HG03342 (cell line): ENCODE measurements around the gene CD164.
"Not testable (repeated sequence)": the region's sequence is repeated elsewhere in the genome, so short reads cannot be mapped to it uniquely, and the experiment has no call there.

Experiments
- ATAC-seq: cut with Tn5 transposase; IDR thresholded peaks from one replicate; pipeline ENCODE4 v1.9.1; 2021; ENCODE audit warnings: mild to moderate bottlenecking, moderate library complexity; ENCODE audit not compliant: unreplicated experiment

The CD164 gene

DNA sequence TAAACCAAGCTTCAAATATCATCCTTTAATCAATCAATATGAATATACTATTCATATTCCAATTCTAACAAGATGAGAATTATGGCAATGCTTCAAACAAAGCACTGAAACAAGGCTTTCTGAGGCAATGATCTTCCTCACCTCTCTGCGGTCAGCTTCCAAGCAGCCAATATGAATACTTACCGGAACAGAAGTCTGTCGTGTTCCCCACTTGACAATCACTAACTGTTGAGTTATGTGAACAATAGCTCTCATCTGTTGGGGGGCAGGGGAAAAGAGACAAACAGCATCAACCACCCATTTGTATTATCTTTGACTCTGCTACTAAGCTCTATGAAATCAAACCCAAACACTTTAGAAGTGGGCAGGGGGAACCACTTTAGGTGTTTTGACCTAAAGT, 4.5 kb downstream of the CD164 start:
- no peak for ATAC-seq

DNA sequence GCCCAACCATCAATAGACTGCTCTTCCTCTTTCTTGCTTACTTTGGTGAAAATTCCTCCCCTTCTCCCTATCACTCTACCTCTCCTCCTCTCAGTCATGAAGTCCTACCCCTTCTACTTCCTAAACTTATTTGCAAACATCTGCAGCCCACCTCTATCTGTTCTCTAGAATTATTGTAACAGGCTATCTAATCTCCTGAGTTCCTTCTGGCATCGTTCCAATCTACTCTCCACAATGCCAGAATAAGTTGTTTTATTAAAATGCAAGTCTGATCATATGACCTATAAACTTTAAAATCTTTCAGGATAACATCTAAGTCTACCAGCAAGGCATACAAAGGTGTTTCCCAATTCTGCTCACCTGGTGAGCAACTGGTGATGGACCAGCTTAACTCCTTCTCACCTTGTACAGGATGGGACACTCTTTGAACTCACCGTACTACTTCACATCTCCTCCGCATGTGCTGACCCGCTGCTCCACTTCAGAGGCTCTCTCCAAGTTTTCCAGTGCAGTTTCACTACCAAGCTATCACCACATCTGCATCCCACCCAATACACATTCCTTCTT, 7.9 kb downstream of the CD164 start:
- no peak for ATAC-seq

GRCh38 chr6:109373762-109374161, 8.5 kb downstream of the CD164 start:
- ATAC-seq, result peak; percentile 96

- no peak for ATAC-seq
Observed at GRCh38 chr6:109373331-109373730, 8.9 kb downstream of the CD164 start.

DNA sequence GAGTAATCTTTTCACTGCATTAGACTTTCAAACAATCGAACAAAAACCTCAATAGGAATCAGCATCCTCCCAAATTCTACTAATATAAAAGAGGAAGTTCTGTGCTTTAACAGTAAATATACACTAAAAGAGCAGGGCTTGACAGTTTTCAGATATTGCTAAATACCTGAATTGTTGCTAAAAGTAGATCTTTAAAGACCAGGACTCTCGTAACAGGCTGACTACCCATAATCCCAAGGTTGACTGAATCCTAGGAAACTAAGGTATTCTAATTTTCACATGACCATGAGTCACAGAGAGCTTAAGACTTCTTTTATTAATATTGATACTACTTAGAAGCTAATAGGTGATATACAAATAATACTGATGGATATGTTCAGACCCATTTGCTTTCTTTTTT, 10.1 kb downstream of the CD164 start:
- no peak for ATAC-seq

DNA sequence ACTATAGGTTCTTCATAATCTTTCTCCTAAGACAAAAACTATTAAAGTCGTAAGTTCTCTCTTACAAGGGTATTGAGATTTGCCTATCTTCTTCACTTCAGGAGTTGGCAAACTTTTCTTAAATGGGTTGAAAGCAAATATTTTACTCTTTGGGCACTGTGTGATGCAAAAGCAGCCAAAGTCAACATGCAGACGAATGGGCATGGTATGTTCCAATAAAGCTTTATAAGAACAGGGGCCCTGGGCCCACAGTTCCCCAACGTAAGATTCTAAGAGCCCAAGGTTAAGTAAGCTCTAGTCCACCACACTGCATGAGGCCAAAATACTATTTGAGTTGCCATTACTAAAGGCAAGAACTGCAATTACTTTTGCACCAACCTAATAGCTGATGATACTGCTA, 11.5 kb downstream of the CD164 start:
- no peak for ATAC-seq

DNA sequence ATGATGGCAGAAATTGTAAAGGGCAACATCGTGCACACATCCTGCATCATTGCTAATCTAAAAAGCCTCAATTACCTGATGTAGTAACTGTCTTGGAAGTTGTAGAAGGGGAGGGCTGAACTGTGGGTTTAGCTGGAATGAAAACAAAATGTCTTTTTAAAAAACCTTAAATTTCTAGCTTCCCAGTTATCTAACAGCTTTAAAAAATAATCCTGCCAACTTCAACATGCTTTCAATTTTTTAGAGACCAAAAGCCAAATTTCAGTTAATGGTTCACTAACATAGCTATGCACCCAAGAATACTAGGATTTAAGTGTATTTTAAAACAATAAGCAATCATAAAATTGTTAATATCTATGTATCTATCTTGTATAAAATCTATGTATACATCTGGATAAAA, 11.9 kb downstream of the CD164 start:
- ATAC-seq, result no peak

DNA sequence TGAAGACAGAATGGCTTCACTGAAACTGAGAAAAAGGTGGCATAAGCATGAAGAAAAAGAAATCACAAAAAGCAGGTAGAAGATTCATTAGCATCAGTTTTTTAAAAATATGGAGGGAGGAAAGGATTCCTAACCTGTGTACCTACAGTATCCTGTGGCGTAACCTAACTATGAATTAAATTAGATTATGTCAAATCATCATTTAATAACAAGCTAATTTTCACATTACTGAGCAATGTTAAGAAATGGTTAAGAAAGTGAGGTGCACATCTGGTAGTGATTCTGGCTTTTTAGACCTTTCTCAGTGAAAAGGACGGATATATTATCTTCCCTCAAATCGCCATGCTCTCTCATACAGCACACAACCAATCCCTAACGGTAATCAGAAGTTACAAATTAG, 12.5 kb downstream of the CD164 start:
- no peak for ATAC-seq

DNA sequence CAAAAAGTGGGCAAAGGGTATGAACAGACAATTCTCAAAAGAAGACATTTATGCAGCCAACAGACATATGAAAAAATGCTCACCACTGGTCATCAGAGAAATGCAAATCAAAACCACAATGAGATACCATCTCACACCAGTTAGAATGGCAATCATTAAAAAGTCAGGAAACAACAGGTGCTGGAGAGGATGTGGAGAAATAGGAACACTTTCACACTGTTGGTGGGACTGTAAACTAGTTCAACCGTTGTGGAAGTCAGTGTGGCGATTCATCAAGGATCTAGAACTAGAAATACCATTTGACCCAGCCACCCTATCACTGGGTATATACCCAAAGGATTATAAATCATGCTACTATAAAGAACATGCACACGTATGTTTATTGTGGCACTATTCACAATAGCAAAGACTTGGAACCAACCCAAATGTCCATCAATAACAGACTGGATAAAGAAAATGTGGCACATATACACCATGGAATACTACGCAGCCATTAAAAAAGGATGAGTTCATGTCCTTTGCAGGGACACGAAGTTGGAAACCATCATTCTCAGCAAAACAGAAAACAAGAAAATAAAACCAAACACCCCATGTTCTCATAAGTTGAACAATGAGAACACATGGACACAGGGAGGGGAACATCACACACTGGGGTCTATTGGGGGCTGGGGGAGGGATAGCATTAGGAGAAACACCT, 17.7 kb downstream of the CD164 start:
- not testable (repeated sequence) for ATAC-seq

DNA sequence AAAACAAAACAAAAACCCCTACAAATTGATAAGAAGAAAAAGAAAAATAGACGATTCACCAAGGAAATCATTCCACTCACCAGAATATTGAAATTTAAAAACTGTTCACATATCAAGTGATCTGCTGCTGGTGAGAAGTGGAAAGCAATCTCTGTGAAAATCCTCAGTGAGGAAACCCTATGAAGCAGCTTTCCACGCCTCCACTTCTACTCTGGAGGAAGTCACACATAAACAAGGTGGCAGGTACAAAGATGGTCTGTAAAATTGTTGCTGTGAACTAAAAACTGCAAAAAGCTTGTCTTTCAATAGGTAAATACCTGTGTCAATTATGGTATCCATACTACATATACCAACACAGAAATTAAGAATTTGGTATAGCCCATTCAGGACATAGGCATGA, 18.5 kb downstream of the CD164 start:
- no peak for ATAC-seq

DNA sequence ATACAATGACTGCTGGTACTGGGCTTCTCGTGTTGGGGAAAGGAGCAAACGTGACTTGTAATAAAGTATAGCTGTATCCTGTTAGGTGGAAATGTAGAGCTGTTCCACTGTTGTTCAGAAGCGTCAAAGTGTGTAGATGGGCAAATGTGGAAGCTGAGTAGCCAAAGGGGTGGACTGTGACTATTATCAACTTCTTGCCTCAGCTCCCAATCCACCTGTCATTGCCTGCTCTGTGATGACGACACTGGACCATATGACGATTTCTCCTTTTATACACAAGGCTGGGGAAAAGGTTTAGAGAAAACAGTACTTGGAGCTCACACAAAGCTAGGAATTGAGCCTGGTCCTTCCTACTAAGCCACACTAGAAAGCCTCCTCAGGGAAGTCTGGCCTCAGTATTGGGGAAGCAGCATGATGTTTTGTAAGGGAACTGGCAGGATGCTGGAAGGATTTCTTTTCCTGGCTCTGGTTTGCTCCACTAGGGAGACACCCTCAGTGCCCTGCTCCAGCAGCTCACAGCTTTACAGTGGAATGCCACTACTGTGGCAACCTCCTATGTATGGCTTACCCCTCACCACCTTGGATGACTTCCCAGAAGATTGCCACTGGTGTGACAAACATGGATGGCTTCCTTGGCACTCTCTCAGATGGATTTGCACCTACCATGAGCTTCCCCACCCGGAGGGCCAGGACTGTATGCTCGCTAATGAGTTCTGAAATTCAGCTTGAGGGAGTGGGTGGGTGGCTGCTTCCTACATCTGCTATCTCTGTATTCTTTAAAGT, 20.0 kb downstream of the CD164 start:
- ATAC-seq, result no peak

DNA sequence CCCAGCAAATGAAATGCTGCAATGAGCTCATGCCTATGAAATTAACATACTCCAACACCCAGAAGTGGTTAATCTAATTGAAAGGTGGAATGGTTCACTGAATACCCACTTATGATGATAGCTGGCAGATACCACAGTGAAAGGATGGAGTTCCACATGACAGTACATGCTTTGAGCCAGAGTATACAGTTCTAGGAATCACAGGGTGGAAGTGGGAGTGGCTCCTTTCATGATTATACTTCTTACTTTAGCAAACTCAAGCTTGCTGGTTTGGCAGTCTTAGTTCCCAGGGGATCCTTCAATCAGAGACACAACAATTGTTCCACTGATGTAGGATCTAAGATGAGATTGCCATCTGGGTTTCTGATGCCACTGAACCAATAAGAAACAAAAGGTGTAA, 21.5 kb downstream of the CD164 start:
- no peak for ATAC-seq

DNA sequence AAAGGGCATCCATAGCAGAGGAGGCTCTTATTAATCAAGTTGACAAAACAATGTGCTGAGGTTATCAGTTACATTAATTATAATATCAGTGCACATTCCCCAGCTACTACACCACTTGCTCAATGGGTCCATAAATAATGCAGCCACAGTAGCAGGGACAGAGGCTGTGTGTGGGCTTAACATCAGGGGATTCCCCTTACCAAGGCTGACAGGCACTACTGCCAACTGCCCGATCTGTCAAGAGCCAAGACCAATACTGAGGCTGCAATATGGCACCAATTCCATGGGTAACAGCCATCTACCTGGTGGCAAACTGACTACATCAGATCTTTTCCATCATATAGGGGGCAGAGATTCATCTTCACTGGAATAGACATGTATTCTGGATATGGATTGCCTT, 22.0 kb downstream of the CD164 start:
- no peak for ATAC-seq

GRCh38 chr6:109359248-109359647, 23.0 kb downstream of the CD164 start:
- ATAC-seq, result no peak

DNA sequence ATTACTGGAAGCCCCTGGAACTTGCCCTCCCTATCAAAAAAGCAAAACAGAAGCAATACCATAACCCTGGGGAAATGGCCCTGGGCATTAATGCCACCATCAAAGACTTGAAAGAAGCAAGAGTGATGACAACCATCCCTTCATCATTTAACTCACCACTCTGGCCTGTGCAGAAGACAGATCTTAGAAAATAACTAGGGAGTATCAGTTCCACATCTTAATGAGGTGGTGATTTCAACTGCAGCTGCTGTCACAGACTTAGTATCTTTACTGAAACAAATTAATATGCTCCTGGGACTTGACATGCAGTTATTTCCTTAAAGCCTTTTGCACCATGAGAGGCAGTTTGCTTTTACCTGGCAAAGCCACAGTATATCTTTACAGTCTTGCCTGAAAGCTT, 24.1 kb downstream of the CD164 start:
- no peak for ATAC-seq

GRCh38 chr6:109356237-109356636, 26.0 kb downstream of the CD164 start:
- ATAC-seq, result no peak

- no peak for ATAC-seq
Observed at GRCh38 chr6:109351231-109352130, 30.8 kb downstream of the CD164 start.

- ATAC-seq, result no peak
Observed at GRCh38 chr6:109349419-109349987, 32.8 kb downstream of the CD164 start.

DNA sequence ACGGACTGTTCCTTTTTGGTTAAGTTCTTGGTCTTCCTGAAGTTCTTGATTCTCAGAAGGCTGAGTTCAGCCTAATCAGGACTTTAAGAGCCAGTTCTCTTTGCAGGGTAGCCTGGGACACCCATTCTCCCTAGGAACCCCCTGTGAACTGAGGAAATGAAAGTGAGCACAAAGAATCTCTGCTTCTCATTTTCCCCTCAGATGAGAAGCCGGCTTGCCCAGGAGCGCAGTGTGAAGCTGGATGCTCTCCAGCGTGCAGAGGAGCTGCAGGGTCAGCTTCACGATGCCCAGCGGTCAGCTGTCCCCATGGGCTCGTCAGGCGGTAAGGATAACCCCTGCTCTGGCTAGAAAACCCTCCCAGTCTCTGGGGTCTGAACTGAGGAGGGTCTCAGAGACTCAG, 34.0 kb downstream of the CD164 start:
- ATAC-seq, result no peak

DNA sequence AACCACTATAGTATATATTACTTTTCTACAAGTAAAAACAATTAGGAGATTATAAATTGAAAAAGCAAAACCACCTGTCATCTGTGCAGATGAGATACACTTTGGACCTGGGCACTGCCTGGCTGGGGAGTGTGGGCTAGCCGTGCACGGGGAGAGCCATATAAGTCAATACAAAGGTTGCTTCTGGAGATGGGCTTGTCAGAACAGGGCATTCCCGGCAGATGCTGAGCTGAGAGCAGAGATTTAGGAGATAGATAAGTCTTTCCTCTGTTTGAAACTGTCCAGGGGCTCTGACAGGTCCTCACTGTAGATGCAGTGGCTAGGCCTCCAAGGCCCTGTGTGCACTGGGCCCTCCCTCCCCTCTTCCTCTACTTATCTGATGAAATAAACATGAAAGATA, 34.5 kb downstream of the CD164 start:
- no peak for ATAC-seq

DNA sequence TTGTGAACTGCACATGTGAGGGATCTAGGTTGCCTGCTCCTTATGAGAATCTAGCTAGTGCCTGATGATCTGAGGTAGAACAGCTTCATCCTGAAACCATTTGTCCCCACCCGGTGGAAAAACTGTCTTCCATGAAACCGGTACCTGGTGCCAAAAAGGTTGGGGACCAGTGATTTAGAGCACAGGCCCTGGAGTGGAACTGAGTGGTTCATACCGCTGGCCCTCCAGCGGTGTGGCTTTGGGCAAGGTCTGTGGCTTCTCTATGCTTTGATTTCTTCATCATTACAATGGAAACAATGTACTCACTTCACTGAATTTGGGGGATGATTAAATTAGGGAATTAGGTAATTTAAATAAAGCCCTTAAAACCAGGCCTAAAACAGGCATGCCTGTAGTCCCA, 36.3 kb downstream of the CD164 start:
- ATAC-seq, result no peak
